Measurements from ENCODE around the gene C19orf12.

The C19orf12 gene

DNA sequence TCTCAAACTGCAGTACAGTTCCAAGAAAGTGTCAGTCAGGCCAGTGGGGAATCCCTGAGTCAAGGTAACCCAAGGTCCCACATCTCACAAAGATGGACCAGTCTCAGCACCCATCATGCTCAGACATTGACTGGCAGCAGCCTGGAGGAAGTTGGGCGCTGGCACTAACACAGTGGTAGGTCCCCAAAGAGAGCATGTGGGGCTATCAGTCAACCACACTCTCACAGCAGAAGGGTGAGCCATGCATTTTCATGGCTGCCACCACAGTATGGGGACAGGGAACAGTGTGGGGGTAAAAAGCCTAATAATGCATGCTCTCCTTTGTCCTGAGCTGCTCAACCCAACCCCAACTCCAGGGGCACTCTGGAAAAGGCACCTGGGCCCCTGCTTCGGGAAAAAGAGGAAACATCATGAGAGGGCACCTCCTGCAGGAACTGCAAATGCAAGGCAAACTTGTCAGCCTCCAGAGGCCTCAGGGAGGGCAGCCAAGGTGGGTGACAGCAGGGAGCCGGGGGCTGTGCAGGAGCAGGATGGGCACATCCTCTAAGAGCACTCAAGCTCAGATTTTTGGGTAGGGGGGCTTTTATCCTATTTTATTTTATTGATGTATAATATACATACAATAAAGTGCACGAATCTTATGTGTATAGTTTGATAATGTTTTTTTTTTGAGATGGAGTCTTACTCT lies 59.3 kb downstream of the C19orf12 start:
- Histone ChIP-seq H3K9me3 (ENCODE audit: insufficient read depth, low read length) (no peaks in the 10 kb centered on the region), H3K27ac (ENCODE audit: low read depth, low read length) (no peak overlapping the region), H3K4me3 (ENCODE audit: insufficient read depth, low read length, poor library complexity, severe bottlenecking) (no peak overlapping the region), H3K79me2 (ENCODE audit: insufficient read depth, low read length) (no peaks in the 10 kb centered on the region), H2AFZ (ENCODE audit: low read depth, low read length, severe bottlenecking) (no peak overlapping the region), H4K20me1 (ENCODE audit: low read depth, low read length) (no peaks in the 10 kb centered on the region), H3K4me2 (ENCODE audit: low read depth, low read length, poor library complexity, severe bottlenecking) (no peak overlapping the region), H3K36me3 (ENCODE audit: low read length) (no peaks in the 10 kb centered on the region), H3K9ac (ENCODE audit: low read length) (no peak overlapping the region), H3K27me3 (ENCODE audit: low read length) (no peaks in the 10 kb centered on the region), H3K9me2 (replicated peaks; ENCODE audit: insufficient read depth, low read length) (no peaks in the 10 kb centered on the region), H3F3A (ENCODE audit: insufficient read depth) (no peaks in the 10 kb centered on the region)
- TF ChIP-seq EZH2phosphoT487 (conservative IDR thresholded peaks at IDR 0.05; ENCODE audit: low read length) = no peak
- TF ChIP-seq, protein P1, sequence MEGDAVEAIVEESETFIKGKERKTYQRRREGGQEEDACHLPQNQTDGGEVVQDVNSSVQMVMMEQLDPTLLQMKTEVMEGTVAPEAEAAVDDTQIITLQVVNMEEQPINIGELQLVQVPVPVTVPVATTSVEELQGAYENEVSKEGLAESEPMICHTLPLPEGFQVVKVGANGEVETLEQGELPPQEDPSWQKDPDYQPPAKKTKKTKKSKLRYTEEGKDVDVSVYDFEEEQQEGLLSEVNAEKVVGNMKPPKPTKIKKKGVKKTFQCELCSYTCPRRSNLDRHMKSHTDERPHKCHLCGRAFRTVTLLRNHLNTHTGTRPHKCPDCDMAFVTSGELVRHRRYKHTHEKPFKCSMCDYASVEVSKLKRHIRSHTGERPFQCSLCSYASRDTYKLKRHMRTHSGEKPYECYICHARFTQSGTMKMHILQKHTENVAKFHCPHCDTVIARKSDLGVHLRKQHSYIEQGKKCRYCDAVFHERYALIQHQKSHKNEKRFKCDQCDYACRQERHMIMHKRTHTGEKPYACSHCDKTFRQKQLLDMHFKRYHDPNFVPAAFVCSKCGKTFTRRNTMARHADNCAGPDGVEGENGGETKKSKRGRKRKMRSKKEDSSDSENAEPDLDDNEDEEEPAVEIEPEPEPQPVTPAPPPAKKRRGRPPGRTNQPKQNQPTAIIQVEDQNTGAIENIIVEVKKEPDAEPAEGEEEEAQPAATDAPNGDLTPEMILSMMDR (IDR thresholded peaks at IDR 0.05; ENCODE audit: insufficient read depth, low read length, poor library complexity, severe bottlenecking) = no peak

DNA sequence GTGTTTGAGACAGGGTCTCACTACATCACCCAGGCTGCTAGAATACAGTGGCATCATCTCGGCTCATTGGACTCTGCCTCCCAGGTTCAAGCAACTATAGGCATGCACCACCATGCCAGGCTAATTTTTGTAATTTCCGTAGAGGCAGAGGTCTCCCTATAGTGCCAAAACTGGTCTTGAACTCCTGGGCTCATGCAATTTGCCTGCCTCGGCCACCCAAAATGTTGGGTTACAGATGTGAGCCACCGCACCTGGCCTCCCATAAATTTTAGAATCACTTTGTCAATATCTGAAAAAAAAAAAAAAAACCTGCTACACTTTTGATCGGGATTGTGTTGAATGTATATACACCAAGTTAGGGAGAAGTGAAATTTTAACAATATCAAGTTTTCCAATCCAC lies 61.7 kb downstream of the C19orf12 start:
- Histone ChIP-seq H3K27me3 (ENCODE audit: low read length) (no peaks in the 10 kb centered on the region), H3K4me2 (ENCODE audit: low read depth, low read length, poor library complexity, severe bottlenecking) (no peak overlapping the region), H3K9ac (ENCODE audit: low read length) (no peak overlapping the region), H3F3A (ENCODE audit: insufficient read depth) (no peaks in the 10 kb centered on the region), H4K20me1 (ENCODE audit: low read depth, low read length) (no peaks in the 10 kb centered on the region), H3K27ac (ENCODE audit: low read depth, low read length) (no peak overlapping the region), H3K9me3 (ENCODE audit: insufficient read depth, low read length) (no peaks in the 10 kb centered on the region), H3K4me3 (ENCODE audit: insufficient read depth, low read length, poor library complexity, severe bottlenecking) (no peak overlapping the region), H2AFZ (ENCODE audit: low read depth, low read length, severe bottlenecking) (no peak overlapping the region), H3K36me3 (ENCODE audit: low read length) (no peaks in the 10 kb centered on the region), H3K9me2 (replicated peaks; ENCODE audit: insufficient read depth, low read length) (no peaks in the 10 kb centered on the region), H3K79me2 (ENCODE audit: insufficient read depth, low read length) (no peaks in the 10 kb centered on the region)
- TF ChIP-seq, protein P1 (IDR thresholded peaks at IDR 0.05; ENCODE audit: insufficient read depth, low read length, poor library complexity, severe bottlenecking) = no peak
- TF ChIP-seq EZH2phosphoT487 (conservative IDR thresholded peaks at IDR 0.05; ENCODE audit: low read length) = no peak

DNA sequence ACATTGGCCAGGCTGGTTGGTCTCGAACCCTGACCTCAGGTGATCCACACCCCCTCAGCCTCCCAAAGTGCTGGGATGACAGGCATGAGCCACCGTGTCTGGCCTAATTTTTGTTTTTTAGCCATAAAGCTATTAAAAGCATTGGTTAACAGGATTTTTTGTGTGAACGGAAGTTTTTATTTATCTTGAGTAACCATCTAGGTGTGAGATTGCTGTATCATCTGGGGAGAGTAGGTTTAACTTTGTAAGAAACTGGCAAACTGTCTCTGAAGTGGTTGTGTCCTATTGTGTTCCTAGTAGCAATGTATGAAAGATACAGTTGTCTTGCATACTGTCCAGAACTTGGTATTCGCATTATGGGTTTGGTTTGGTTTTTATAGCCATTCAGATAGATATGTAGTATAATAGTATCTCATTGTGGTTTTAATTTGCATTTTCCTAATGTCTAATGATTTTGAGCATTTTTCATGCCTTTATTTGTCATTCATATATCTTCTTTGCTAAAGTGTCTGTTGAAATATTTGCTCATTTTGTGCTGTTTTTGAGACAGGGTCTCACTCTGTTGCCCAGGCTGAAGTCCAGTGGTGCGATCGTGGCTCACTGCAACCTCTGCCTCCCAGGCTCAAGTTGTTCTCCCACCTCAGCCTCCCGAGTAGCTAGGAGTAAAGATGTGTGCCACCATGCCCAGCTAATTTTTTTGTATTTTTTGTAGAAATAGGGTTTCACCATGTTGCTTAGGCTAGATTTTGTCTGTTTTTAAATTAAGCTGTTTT lies 63.3 kb downstream of the C19orf12 start:
- Histone ChIP-seq H3K27ac (ENCODE audit: low read depth, low read length) (no peak overlapping the region), H3F3A (ENCODE audit: insufficient read depth) (no peaks in the 10 kb centered on the region), H3K4me2 (ENCODE audit: low read depth, low read length, poor library complexity, severe bottlenecking) (no peak overlapping the region), H3K79me2 (ENCODE audit: insufficient read depth, low read length) (no peaks in the 10 kb centered on the region), H3K9ac (ENCODE audit: low read length) (no peak overlapping the region), H3K9me2 (replicated peaks; ENCODE audit: insufficient read depth, low read length) (no peaks in the 10 kb centered on the region), H3K9me3 (ENCODE audit: insufficient read depth, low read length) (no peaks in the 10 kb centered on the region), H3K36me3 (ENCODE audit: low read length) (no peaks in the 10 kb centered on the region), H3K4me3 (ENCODE audit: insufficient read depth, low read length, poor library complexity, severe bottlenecking) (no peak overlapping the region), H4K20me1 (ENCODE audit: low read depth, low read length) (no peaks in the 10 kb centered on the region), H3K27me3 (ENCODE audit: low read length) (no peaks in the 10 kb centered on the region), H2AFZ (ENCODE audit: low read depth, low read length, severe bottlenecking) (no peak overlapping the region)
- TF ChIP-seq, protein P1 (IDR thresholded peaks at IDR 0.05; ENCODE audit: insufficient read depth, low read length, poor library complexity, severe bottlenecking) = no peak
- TF ChIP-seq EZH2phosphoT487 (conservative IDR thresholded peaks at IDR 0.05; ENCODE audit: low read length) = no peak
